ENCODE results near the gene DNAJC25. TPM values are rescaled to one million over a fixed set of nuclear protein-coding genes. Genes with fewer than 3 reads are reported as not detected.

The DNAJC25 gene
- 8.6 and 13.8 TPM in 2 replicates for total RNA-seq

DNA sequence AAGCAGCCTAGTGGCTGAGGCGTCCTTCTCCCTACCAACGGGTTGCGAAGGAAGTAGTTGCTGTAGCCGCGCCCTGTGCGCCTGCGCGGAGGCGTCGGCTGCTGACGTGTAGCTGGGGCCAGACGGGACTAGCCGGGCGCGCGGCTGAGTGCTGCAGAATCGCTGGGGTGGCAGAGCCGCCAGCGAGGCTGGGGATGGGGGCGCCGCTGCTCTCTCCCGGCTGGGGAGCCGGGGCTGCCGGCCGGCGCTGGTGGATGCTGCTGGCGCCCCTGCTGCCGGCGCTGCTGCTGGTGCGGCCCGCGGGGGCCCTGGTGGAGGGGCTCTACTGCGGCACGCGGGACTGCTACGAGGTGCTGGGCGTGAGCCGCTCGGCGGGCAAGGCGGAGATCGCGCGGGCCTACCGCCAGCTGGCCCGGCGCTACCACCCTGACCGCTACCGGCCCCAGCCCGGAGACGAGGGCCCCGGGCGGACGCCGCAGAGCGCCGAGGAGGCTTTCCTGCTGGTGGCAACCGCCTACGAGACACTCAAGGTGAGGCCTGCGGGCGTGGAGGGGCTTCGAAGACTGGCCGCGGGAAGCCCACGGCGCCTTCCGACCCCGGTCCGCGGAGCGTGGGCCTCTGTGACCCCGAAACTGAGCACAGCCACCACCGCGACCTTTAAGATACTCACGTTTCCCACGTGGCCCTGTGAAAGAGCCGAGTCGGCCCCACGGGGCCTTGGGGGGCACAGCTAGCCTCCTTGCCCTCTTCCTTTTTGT is at the start of gene DNAJC25:
Gene DNAJC25 (plus strand): TSS at position 121 of the 758 bp plus-strand sequence. CDS start 74 bp downstream, at position 195.

DNA sequence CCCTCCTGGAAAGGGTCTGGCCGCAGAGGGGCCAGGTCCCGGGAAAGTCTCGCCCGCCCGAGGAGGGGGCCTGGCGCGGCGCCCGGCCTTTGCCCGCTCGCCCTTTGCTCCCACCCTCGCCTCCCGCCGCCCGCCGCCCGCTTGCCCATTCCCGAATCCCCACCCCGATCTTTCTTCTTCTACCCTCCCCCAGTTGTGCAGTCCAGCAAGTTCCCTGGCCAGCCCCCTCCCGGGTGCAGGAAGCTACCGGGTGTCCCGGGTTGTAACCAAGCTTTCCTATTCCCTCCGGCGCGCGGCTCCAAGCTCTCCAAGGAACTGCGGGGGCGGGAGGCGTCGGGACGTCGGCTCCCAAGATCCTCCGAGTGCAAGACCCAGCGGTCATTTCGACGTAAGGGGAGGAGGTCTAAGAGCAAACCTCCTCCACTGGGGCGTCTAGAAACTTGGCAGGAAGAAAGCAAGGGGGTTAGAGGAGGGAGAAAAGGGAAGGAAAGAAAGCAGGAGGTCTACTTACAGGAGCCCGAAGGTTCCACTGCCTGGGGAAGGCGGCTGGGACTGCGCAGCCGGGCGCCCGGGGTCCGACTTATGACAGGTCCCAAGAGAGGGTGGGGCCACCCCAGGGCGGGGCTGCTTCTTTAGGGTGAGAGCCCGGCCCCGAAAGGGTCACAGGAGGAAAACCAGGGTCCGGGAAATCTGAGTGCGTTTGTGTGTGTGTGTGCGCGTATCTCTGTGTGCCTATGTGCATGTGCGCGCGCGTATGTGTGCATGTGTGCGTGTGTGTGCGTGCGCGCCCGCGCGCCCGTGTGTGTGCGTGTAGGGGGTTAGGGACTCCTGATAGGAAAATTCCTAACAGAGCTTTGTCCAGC is 31.8 kb upstream of the DNAJC25 start, which contains the start of gene PTGR1:
Gene PTGR1 (minus strand): TSS at position 556 of the 863 bp plus-strand sequence. CDS start 2,225 bp downstream, outside the sequence.

DNA sequence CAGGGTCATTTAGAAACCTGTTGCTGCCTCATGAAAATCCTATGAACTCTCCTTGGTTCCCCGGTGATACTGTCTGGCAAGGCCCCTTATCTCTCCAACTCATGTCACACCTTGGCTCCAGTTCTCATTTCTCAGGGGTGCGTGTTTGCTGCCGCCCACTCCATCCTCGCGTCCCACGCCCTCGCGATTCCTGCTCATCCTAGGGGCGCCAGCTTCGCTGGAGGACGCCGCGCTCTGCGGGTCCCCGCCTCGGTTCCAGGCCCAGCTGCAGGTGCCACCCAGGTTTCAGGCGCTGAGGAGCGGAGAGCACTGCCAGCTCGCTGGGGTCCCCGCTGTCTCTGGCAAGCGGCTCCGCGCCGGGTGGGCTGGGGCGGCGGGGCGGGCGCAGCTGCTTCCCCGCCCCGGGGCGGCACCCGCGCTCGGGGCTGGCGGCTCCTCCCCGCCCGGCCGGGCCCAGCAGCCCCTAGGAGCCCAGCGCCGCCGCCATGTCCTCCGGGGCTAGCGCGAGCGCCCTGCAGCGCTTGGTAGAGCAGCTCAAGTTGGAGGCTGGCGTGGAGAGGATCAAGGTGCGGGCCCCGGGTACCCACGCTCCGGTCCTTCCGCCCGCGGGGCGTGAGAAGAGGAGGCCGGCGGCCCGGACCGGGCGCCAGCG is 30.1 kb downstream of the DNAJC25 start, which contains the start of gene GNG10:
Gene GNG10 (plus strand): TSS at position 456 of the 652 bp plus-strand sequence. CDS start 30 bp downstream, at position 486.

Other genes with a start within 250 kb of the DNAJC25 start
- 117 and 127 TPM in 2 replicates for gene ECPAS, start 147.0 kb upstream of the DNAJC25 start, total RNA-seq
- 0.44 and 0.86 TPM in 2 replicates for gene ZNF483, start 106.2 kb upstream of the DNAJC25 start, total RNA-seq
- gene PTGR1, start 31.7 kb upstream of the DNAJC25 start, total RNA-seq = 60.3 and 88.4 TPM in 2 replicates
- 50.1 and 85.9 TPM in 2 replicates for gene GNG10, start 30.3 kb downstream of the DNAJC25 start, total RNA-seq
- gene SHOC1, start 163.6 kb downstream of the DNAJC25 start, total RNA-seq = under 0.01 and 0.14 TPM in 2 replicates